ENCODE measurements around the gene SOX6.

The SOX6 gene

GRCh38 chr11:16136792-16137390 is 219.5 kb downstream of the SOX6 start:
- no peak for DNase-seq

- DNase-seq = no peak
Observed at GRCh38 chr11:16133867-16134266, 222.5 kb downstream of the SOX6 start.

GRCh38 chr11:16127732-16128131 is 228.6 kb downstream of the SOX6 start:
- no peak for DNase-seq

GRCh38 chr11:16126362-16126761 is 230.0 kb downstream of the SOX6 start:
- DNase-seq = no peak

- no peak for DNase-seq
Observed at GRCh38 chr11:16125796-16126195, 230.6 kb downstream of the SOX6 start.

GRCh38 chr11:16124390-16124789 is 232.0 kb downstream of the SOX6 start:
- no peak for DNase-seq

GRCh38 chr11:16121853-16122252 is 234.5 kb downstream of the SOX6 start:
- no peak for DNase-seq

GRCh38 chr11:16120008-16120407 is 236.3 kb downstream of the SOX6 start:
- no peak for DNase-seq

- no peak for DNase-seq
Observed at GRCh38 chr11:16117989-16118756, 238.2 kb downstream of the SOX6 start.

GRCh38 chr11:16114978-16115871 is 241.1 kb downstream of the SOX6 start:
- no peak for DNase-seq

GRCh38 chr11:16114431-16114830 is 241.9 kb downstream of the SOX6 start:
- DNase-seq = no peak

- DNase-seq = no peak
Observed at GRCh38 chr11:16111690-16112089, 244.7 kb downstream of the SOX6 start.

- DNase-seq = no peak
Observed at GRCh38 chr11:16110886-16111285, 245.5 kb downstream of the SOX6 start.

- no peak for DNase-seq
Observed at GRCh38 chr11:16099343-16099900, 256.9 kb downstream of the SOX6 start.

GRCh38 chr11:16098526-16099205 is 257.7 kb downstream of the SOX6 start:
- DNase-seq = no peak

GRCh38 chr11:16097543-16097942 is 258.8 kb downstream of the SOX6 start:
- no peak for DNase-seq

GRCh38 chr11:16096336-16096735 is 260.0 kb downstream of the SOX6 start:
- no peak for DNase-seq

GRCh38 chr11:16095756-16096155 is 260.6 kb downstream of the SOX6 start:
- DNase-seq = no peak

GRCh38 chr11:16093889-16094653 is 262.3 kb downstream of the SOX6 start:
- DNase-seq = no peak

- DNase-seq = no peak
Observed at GRCh38 chr11:16091862-16092261, 264.5 kb downstream of the SOX6 start.

- no peak for DNase-seq
Observed at GRCh38 chr11:16089481-16089880, 266.9 kb downstream of the SOX6 start.

GRCh38 chr11:16088774-16089173 is 267.6 kb downstream of the SOX6 start:
- DNase-seq = no peak
